CD14-positive monocyte (primary cell): ENCODE results near the gene SULT1B1. TPM values are rescaled to one million over a fixed set of nuclear protein-coding genes. Genes with fewer than 3 reads are reported as not detected.

Experiments
- DNase-seq, 3 donors: peaks; one replicate each; pipeline ENCODE4 v3.0.0-alpha.2; 2011 to 2022
- H2AFZ ChIP-seq: 2 replicates; pipeline ENCODE4 v1.6.0; 2012; ENCODE audit warnings: mild to moderate bottlenecking, low read depth, low read length, inconsistent platforms; ENCODE audit not compliant: insufficient read depth, poor library complexity, severe bottlenecking
- H3K27ac ChIP-seq, 2 donors: 1 replicate in 1 of 2; 2 replicates in 1 of 2; pipeline ENCODE4 v1.5.1; 2012 to 2013; ENCODE audit warnings: low read length in 2 of 2, control low read depth in 1 of 2, inconsistent platforms in 1 of 2, low read depth in 1 of 2, mild to moderate bottlenecking in 1 of 2
- H3K27me3 ChIP-seq, 2 donors: one replicate each; pipeline versions ENCODE4 v1.6.0 to v1.6.1; 2011 to 2013; ENCODE audit warnings: low read length in 2 of 2; ENCODE audit not compliant: control insufficient read depth in 2 of 2, insufficient read depth in 2 of 2
- H3K36me3 ChIP-seq, 2 donors: replicated peaks in 1 of 2; 1 replicate in 1 of 2; 2 replicates in 1 of 2; pipeline versions ENCODE4 v1.5.1 to v1.6.1; 2012 to 2013; ENCODE audit warnings: low read length in 2 of 2, control low read depth in 1 of 2, inconsistent platforms in 1 of 2, mild to moderate bottlenecking in 1 of 2; ENCODE audit not compliant: insufficient read depth in 2 of 2, control insufficient read depth in 1 of 2
- H3K4me1 ChIP-seq, 2 donors: 1 replicate in 1 of 2; 2 replicates in 1 of 2; pipeline versions ENCODE4 v1.5.1 to v1.6.1; 2012 to 2013; ENCODE audit warnings: low read length in 2 of 2, control low read depth in 1 of 2, inconsistent platforms in 1 of 2, mild to moderate bottlenecking in 1 of 2, moderate library complexity in 1 of 2; ENCODE audit not compliant: insufficient read depth in 2 of 2, control insufficient read depth in 1 of 2
- H3K4me2 ChIP-seq: replicated peaks from 2 replicates; pipeline ENCODE3; 2012; ENCODE audit warnings: low read length, moderate library complexity, mild to moderate bottlenecking; ENCODE audit not compliant: poor library complexity, severe bottlenecking; ENCODE audit errors: extremely low read depth
- H3K4me3 ChIP-seq, 3 experiments: fragments of 200-600 bp in 1 of 3; sonication (generic) in 1 of 3; replicated peaks in 1 of 3; 1 replicate in 2 of 3; 2 replicates in 1 of 3; pipeline ENCODE4 v1.5.1; 2011 to 2013; ENCODE audit warnings: low read length in 3 of 3, mild to moderate bottlenecking in 3 of 3, control low read depth in 2 of 3, low read depth in 2 of 3, inconsistent platforms in 1 of 3, moderate library complexity in 1 of 3
- H3K79me2 ChIP-seq: 2 replicates; pipeline ENCODE4 v1.6.0; 2012; ENCODE audit warnings: mild to moderate bottlenecking, control low read depth, inconsistent platforms, low read length, moderate library complexity; ENCODE audit not compliant: insufficient read depth
- H3K9ac ChIP-seq: 2 replicates; pipeline ENCODE4 v1.6.0; 2017; ENCODE audit warnings: low read length, mild to moderate bottlenecking; ENCODE audit not compliant: insufficient read depth, poor library complexity, severe bottlenecking
- H3K9me3 ChIP-seq, 2 donors: replicated peaks in 1 of 2; 1 replicate in 1 of 2; 2 replicates in 1 of 2; pipeline versions ENCODE4 v1.5.1 to v1.6.1; 2012 to 2013; ENCODE audit warnings: low read length in 2 of 2, control low read depth in 1 of 2; ENCODE audit not compliant: control insufficient read depth in 1 of 2, insufficient read depth in 1 of 2
- H4K20me1 ChIP-seq: 2 replicates; pipeline ENCODE4 v1.6.0; 2012; ENCODE audit warnings: mild to moderate bottlenecking, low read length, control low read depth, moderate library complexity; ENCODE audit not compliant: insufficient read depth
- H3K27ac Mint-ChIP-seq, 7 donors: one replicate each; pipeline ENCODE4 v1.8.0; 2020; ENCODE audit warnings: mild to moderate bottlenecking in 7 of 7, mixed read lengths in 7 of 7, moderate library complexity in 6 of 7, inconsistent platforms in 2 of 7
- H3K27me3 Mint-ChIP-seq, 3 donors: one replicate each; pipeline ENCODE4 v1.8.0; 2021 to 2022; ENCODE audit warnings: low read depth in 3 of 3, mild to moderate bottlenecking in 3 of 3, mixed read lengths in 3 of 3, moderate library complexity in 3 of 3, inconsistent platforms in 1 of 3
- H3K36me3 Mint-ChIP-seq, 2 donors: one replicate each; pipeline ENCODE4 v1.8.0; 2020; ENCODE audit warnings: mixed read lengths in 2 of 2, inconsistent platforms in 1 of 2, mild to moderate bottlenecking in 1 of 2
- H3K4me1 Mint-ChIP-seq: one replicate; pipeline ENCODE4 v1.8.0; 2020; ENCODE audit warnings: mild to moderate bottlenecking, mixed read lengths
- H3K4me3 Mint-ChIP-seq, 2 donors: one replicate each; pipeline ENCODE4 v1.8.0; 2020; ENCODE audit warnings: mild to moderate bottlenecking in 2 of 2, mixed read lengths in 2 of 2, moderate library complexity in 1 of 2
- H3K9me3 Mint-ChIP-seq, 7 donors: one replicate each; pipeline ENCODE4 v1.8.0; 2020 to 2022; ENCODE audit warnings: mixed read lengths in 7 of 7, mild to moderate bottlenecking in 6 of 7, moderate library complexity in 6 of 7, inconsistent platforms in 2 of 7
- CTCF ChIP-seq: fragments of 200-600 bp; IDR thresholded peaks from one replicate; pipeline ENCODE4 v1.8.0; 2022; ENCODE audit warnings: antibody characterized with exemption, mild to moderate bottlenecking
- WGBS: methylation state at CpG from one replicate; pipeline ENCODE4 v1.1.5; 2013; ENCODE audit warnings: missing lambda C conversion rate; ENCODE audit not compliant: insufficient coverage; 5-methylcytosine and 5-hydroxymethylcytosine counted together
- intact Hi-C, 2 donors: fragments of 100-400 bp; cut with micrococcal nuclease; formaldehyde crosslinking; loops; one replicate each; pipeline versions ENCODE4 v1.15.0 to v1.15.1; 2023
- polyA plus RNA-seq, 3 donors: library from polyadenylated mRNA; depleted of rRNA in 1 of 3; unstranded in 2 of 3; stranded (reverse) in 1 of 3; fragments of 300-500 nt in 2 of 3; fragments of >200 nt in 1 of 3; fragmentation: Illumina TruSeq in 2 of 3; gene quantifications; 1 replicate in 2 of 3; 2 replicates in 1 of 3; pipeline ENCODE4 v1.2.3, GENCODE V29; 2012 to 2021

SULT1B1 gene
- polyA plus RNA-seq, 3 donors = 3.4 to 15.6 (median 11.2) TPM

DNA sequence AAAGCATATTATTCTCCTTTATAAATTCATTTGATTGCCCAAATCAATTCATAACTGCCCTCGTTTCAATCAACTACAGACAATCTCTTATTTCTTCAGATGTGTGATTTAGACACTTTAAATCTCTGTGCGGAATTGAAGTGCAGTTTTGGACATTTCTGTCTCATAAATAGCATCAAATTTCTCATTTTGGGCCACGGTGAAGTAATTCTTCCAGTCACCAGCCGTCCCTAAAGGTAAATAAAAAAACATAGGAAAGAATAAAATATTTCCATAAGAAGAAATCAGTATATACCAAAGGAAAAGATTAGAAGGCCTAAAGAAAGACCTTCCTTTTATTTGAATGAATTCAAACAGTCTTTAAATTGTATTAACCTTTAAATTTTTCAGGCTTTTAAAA is 33.4 kb downstream of the SULT1B1 start:
- no peak for DNase-seq

GRCh38 chr4:69718396-69719271 is 41.8 kb downstream of the SULT1B1 start:
- intact Hi-C loops = no loop called here
- no peaks in the 10 kb centered on the region for H3K9me3 ChIP-seq
- Mint-ChIP-seq H3K4me3 (peak overlapping the region in 1 of 2 donors; percentile 26), H3K9me3 (peaks cover 0 to 3% (median 0%) of the 10 kb centered on the region in 7 donors), H3K27ac (peak overlapping the region; percentile 57 to 84 (median 78)), H3K36me3 (peaks cover 7 to 16% of the 10 kb centered on the region in 2 donors), H3K27me3 (no peaks in the 10 kb centered on the region), H3K4me1 (peaks cover 20% of the 10 kb centered on the region)
- no peak overlapping the region for H2AFZ ChIP-seq
- no peaks in the 10 kb centered on the region for H4K20me1 ChIP-seq
- no peaks in the 10 kb centered on the region for H3K79me2 ChIP-seq
- H3K9ac ChIP-seq = no peak overlapping the region
- peak overlapping the region in 1 of 2 donors; percentile 58 for H3K27ac ChIP-seq
- H3K36me3 ChIP-seq = no peaks in the 10 kb centered on the region
- DNase-seq = peak; percentile 34 to 60 (median 36)
- H3K4me1 ChIP-seq = peaks cover 16 to 25% of the 10 kb centered on the region in 2 donors
- no peaks in the 10 kb centered on the region for H3K27me3 ChIP-seq
- TF ChIP-seq CTCF = no peak
- WGBS = no CpG with 5 or more reads among the region's 4 CpGs
- H3K4me2 ChIP-seq = peak overlapping the region; percentile 44
- peak overlapping the region in 1 of 3 experiments; percentile 23 for H3K4me3 ChIP-seq

More for the DNA sequence above, 33.4 kb downstream of the SULT1B1 start:
- Histone ChIP-seq H3K4me2 (no peak overlapping the region), H3K4me3 (no peak overlapping the region), H3K9ac (no peak overlapping the region), H3K27ac (no peak overlapping the region), H3K9me3 (no peaks in the 10 kb centered on the region), H2AFZ (no peak overlapping the region), H3K27me3 (no peaks in the 10 kb centered on the region), H4K20me1 (no peaks in the 10 kb centered on the region), H3K79me2 (no peaks in the 10 kb centered on the region), H3K4me1 (no peaks in the 10 kb centered on the region), H3K36me3 (peaks cover 5 to 9% of the 10 kb centered on the region in 2 donors)
- no peak for TF ChIP-seq CTCF
- no peak overlapping the region for H3K27ac Mint-ChIP-seq
- H3K36me3 Mint-ChIP-seq = peaks cover 41 to 52% of the 10 kb centered on the region in 2 donors
- H3K9me3 Mint-ChIP-seq = peaks cover 4 to 8% (median 5%) of the 10 kb centered on the region in 7 donors
- no peaks in the 10 kb centered on the region for H3K27me3 Mint-ChIP-seq
- WGBS = 90% methylated on average over 2 of the region's 4 CpGs
- peaks cover 4% of the 10 kb centered on the region for H3K4me1 Mint-ChIP-seq
- no peak overlapping the region for H3K4me3 Mint-ChIP-seq
- intact Hi-C loops = no loop called here
